Prostate gland (tissue), 2 donors: ENCODE results near the gene PCSK6.

Experiments used
- CTCF ChIP-seq, 4 experiments: fragments of 200-600 bp in 2 of 4; fragments of 450-650 bp in 2 of 4; sonication (generic) in 2 of 4; IDR thresholded peaks; 1 replicate in 3 of 4; 2 replicates in 1 of 4; pipeline ENCODE4 v1.5.1; 2016 to 2019; ENCODE audit warnings: antibody characterized with exemption in 4 of 4, mild to moderate bottlenecking in 2 of 4, moderate library complexity in 2 of 4
- POLR2A ChIP-seq: fragments of 450-650 bp; IDR thresholded peaks from one replicate; pipeline ENCODE4 v1.6.1; 2016; ENCODE audit warnings: antibody characterized with exemption, mild to moderate bottlenecking
- POLR2AphosphoS5 ChIP-seq: sonication (generic); formaldehyde crosslinking; IDR thresholded peaks from one replicate; pipeline ENCODE4 v1.6.1; 2017; ENCODE audit warnings: antibody characterized with exemption

- no peak for TF ChIP-seq CTCF (IDR thresholded peaks at IDR 0.05)
- no peak for TF ChIP-seq POLR2AphosphoS5
- no peak for TF ChIP-seq POLR2A
Observed at GRCh38 chr15:101386967-101387366, 102.5 kb downstream of the PCSK6 start.
